ENCODE results near the gene IZUMO2. TPM values are rescaled to one million over a fixed set of nuclear protein-coding genes. Genes with fewer than 3 reads are reported as not detected.

The IZUMO2 gene
- total RNA-seq, result under 1 TPM in 1 of 2 donors, not detected in 1; 0.46 TPM
- under 1 TPM in 1 of 2 donors, not detected in 1; 0.18 TPM for polyA plus RNA-seq
- long read RNA-seq, donor 1, result 0 reads
- long read RNA-seq, donor 2, result 0 reads
- long read RNA-seq, donor 3, result 0 reads
- long read RNA-seq, donor 4, result 0 reads
- long read RNA-seq, donor 5, result 0 reads

DNA sequence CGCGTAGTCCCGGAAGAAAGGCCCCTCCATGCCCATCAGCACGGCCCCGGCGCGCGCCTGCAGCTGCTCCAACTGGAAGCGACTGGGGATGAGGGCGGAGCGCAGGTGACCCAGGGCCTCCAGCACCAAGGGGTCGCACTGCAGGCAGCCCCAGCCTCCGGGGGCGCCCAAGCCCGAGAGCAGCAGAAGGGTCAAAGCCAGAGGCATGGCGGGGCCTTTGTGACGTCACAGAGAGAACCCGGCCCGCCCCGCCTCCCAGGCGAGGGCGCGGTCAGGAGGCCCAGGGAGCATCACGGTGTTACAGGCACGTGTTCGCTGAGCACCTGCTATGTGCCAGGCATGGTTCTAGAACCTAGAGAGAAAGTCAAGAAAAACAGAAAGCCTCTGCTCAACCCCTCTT lies at the start of gene IZUMO2:
Gene IZUMO2, minus strand, starts transcription at position 294 of the 400 bp plus-strand sequence. Its CDS starts 87 bp downstream, at position 207.
- ATAC-seq (ENCODE audit: insufficient read depth, low FRiP score), result no peak
- DNase-seq, result peak in 1 of 3 donors; percentile 49
- Histone ChIP-seq H3K9me3 (ENCODE audit: control insufficient read depth in 4 of 4, insufficient read depth in 3 of 4, low read length in 3 of 4) (peaks cover 0 to 14% (median 5%) of the 10 kb centered on the region in 4 donors), H3K36me3 (ENCODE audit: control insufficient read depth in 4 of 4, insufficient read depth in 4 of 4, low read length in 4 of 4) (no peaks in the 10 kb centered on the region), H3K9ac (ENCODE audit: insufficient read depth in 1 of 2, low read length in 2 of 2) (no peak within 1 kb of the TSS), H3K27ac (ENCODE audit: low read depth in 1 of 2, low read length in 1 of 2) (no peak within 1 kb of the TSS), H3K4me1 (ENCODE audit: control insufficient read depth in 5 of 5, insufficient read depth in 5 of 5, low read length in 5 of 5) (peaks cover 0 to 25% (median 5%) of the 10 kb centered on the region in 5 donors), H3K4me3 (no peak within 1 kb of the TSS), H3K27me3 (ENCODE audit: control insufficient read depth in 3 of 3, insufficient read depth in 3 of 3, low read length in 2 of 3) (no peaks in the 10 kb centered on the region)
- TF ChIP-seq, protein P1, sequence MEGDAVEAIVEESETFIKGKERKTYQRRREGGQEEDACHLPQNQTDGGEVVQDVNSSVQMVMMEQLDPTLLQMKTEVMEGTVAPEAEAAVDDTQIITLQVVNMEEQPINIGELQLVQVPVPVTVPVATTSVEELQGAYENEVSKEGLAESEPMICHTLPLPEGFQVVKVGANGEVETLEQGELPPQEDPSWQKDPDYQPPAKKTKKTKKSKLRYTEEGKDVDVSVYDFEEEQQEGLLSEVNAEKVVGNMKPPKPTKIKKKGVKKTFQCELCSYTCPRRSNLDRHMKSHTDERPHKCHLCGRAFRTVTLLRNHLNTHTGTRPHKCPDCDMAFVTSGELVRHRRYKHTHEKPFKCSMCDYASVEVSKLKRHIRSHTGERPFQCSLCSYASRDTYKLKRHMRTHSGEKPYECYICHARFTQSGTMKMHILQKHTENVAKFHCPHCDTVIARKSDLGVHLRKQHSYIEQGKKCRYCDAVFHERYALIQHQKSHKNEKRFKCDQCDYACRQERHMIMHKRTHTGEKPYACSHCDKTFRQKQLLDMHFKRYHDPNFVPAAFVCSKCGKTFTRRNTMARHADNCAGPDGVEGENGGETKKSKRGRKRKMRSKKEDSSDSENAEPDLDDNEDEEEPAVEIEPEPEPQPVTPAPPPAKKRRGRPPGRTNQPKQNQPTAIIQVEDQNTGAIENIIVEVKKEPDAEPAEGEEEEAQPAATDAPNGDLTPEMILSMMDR (IDR thresholded peaks at IDR 0.05; ENCODE audit: control extremely low read depth, extremely low read depth), result no peak
- WGBS, 2 donors, result 17 to 20% methylated on average over 26 of the region's 26 CpGs

DNA sequence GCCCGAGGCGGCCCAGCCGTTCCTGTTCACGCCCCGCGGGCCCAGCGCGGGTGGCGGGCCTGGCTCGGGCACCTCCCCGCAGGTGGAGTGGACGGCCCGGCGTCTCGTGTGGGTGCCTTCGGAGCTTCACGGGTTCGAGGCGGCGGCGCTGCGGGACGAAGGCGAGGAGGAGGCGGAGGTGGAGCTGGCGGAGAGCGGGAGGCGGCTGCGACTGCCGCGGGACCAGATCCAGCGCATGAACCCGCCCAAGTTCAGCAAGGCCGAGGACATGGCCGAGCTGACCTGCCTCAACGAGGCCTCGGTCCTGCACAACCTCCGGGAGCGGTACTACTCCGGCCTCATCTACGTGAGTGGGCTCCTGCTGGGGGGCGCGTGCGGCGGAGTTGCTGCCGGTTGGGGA lies 47.3 kb upstream of the IZUMO2 start:
- ATAC-seq (ENCODE audit: insufficient read depth, low FRiP score) (no peak), DNase-seq (no peak)
- H3K27ac ChIP-seq (ENCODE audit: low read depth in 1 of 2, low read length in 1 of 2), result no peak overlapping the region
- WGBS, 2 donors, result 95 to 96% methylated on average over 46 of the region's 46 CpGs
- no peak overlapping the region for H3K9ac ChIP-seq (ENCODE audit: insufficient read depth in 1 of 2, low read length in 2 of 2)
- peaks cover 0 to 10% (median 3%) of the 10 kb centered on the region in 5 donors for H3K4me1 ChIP-seq (ENCODE audit: control insufficient read depth in 5 of 5, insufficient read depth in 5 of 5, low read length in 5 of 5)
- H3K36me3 ChIP-seq (ENCODE audit: control insufficient read depth in 4 of 4, insufficient read depth in 4 of 4, low read length in 4 of 4), result peaks cover 0 to 15% (median 9%) of the 10 kb centered on the region in 4 donors
- H3K27me3 ChIP-seq (ENCODE audit: control insufficient read depth in 3 of 3, insufficient read depth in 3 of 3, low read length in 2 of 3), result peaks cover 0 to 6% (median 0%) of the 10 kb centered on the region in 3 donors
- H3K9me3 ChIP-seq (ENCODE audit: control insufficient read depth in 4 of 4, insufficient read depth in 3 of 4, low read length in 3 of 4), result peaks cover 0 to 7% (median 0%) of the 10 kb centered on the region in 4 donors
- H3K4me3 ChIP-seq, result no peak overlapping the region
- TF ChIP-seq, protein P1 (IDR thresholded peaks at IDR 0.05; ENCODE audit: control extremely low read depth, extremely low read depth), result no peak

DNA sequence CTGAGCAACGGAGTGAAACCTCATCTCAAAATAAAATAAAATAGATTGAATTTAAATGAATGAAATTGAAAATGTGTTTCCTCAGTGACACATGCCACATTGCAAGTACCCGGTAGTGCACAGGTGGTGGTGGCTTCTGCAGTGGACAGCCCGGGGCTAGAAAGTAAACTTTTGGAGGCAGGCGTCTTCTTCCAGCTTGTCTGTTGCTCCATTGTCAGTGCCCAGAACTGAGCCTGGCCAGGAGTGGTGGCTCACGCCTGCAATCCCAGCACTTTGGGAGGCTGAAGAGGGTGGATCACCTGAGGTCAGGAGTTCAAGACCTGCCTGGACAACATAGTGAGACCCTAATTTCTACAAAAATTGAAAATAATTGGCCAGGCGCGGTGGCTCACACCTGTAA lies 46.0 kb upstream of the IZUMO2 start:
- DNase-seq, result no peak
- peaks cover 0 to 15% (median 9%) of the 10 kb centered on the region in 4 donors for H3K36me3 ChIP-seq (ENCODE audit: control insufficient read depth in 4 of 4, insufficient read depth in 4 of 4, low read length in 4 of 4)
- WGBS, 2 donors, result 91 to 96% methylated on average over 7 of the region's 7 CpGs
- H3K9ac ChIP-seq (ENCODE audit: insufficient read depth in 1 of 2, low read length in 2 of 2), result no peak overlapping the region
- no peak overlapping the region for H3K4me3 ChIP-seq
- H3K27ac ChIP-seq (ENCODE audit: low read depth in 1 of 2, low read length in 1 of 2), result no peak overlapping the region
- H3K27me3 ChIP-seq (ENCODE audit: control insufficient read depth in 3 of 3, insufficient read depth in 3 of 3, low read length in 2 of 3), result peaks cover 0 to 3% (median 0%) of the 10 kb centered on the region in 3 donors
- TF ChIP-seq, protein P1 (IDR thresholded peaks at IDR 0.05; ENCODE audit: control extremely low read depth, extremely low read depth), result no peak
- ATAC-seq (ENCODE audit: insufficient read depth, low FRiP score), result no peak
- peaks cover 0 to 7% (median 0%) of the 10 kb centered on the region in 4 donors for H3K9me3 ChIP-seq (ENCODE audit: control insufficient read depth in 4 of 4, insufficient read depth in 3 of 4, low read length in 3 of 4)
- peaks cover 0 to 8% (median 4%) of the 10 kb centered on the region in 5 donors for H3K4me1 ChIP-seq (ENCODE audit: control insufficient read depth in 5 of 5, insufficient read depth in 5 of 5, low read length in 5 of 5)
